Smooth muscle cell (in vitro differentiated cells): ENCODE data around the gene PEX14. TPM values are rescaled to one million over a fixed set of nuclear protein-coding genes. Genes with fewer than 3 reads are reported as not detected.

Experiments
- DNase-seq: peaks from one replicate; lab custom pipeline; 2025; ENCODE audit not compliant: unreplicated experiment; lab: John Stamatoyannopoulos, UW
- H2AFZ ChIP-seq: fragments of 200-600 bp; sonication (generic); 2 replicates; pipeline ENCODE4 v1.6.0; 2016; ENCODE audit warnings: antibody characterized with exemption, low read depth, mild to moderate bottlenecking
- H3F3A ChIP-seq: fragments of 200-600 bp; sonication (generic); 2 replicates; pipeline ENCODE4 v1.6.0; 2017; ENCODE audit warnings: antibody characterized with exemption, low read depth
- H3K27ac ChIP-seq: fragments of 200-600 bp; sonication (generic); 2 replicates; pipeline ENCODE4 v1.5.1; 2016; ENCODE audit warnings: low read depth, mild to moderate bottlenecking
- H3K27me3 ChIP-seq: fragments of 200-600 bp; sonication (generic); 2 replicates; pipeline ENCODE4 v1.6.1; 2016; ENCODE audit warnings: low read depth, mild to moderate bottlenecking
- H3K36me3 ChIP-seq: fragments of 200-600 bp; sonication (generic); 2 replicates; pipeline ENCODE4 v1.5.1; 2016; ENCODE audit warnings: low read depth
- H3K4me1 ChIP-seq: fragments of 200-600 bp; sonication (generic); 2 replicates; pipeline ENCODE4 v1.5.1; 2016; ENCODE audit warnings: low read depth
- H3K4me2 ChIP-seq: fragments of 200-600 bp; sonication (generic); 2 replicates; pipeline ENCODE4 v1.6.0; 2016; ENCODE audit warnings: mild to moderate bottlenecking
- H3K4me3 ChIP-seq: fragments of 200-600 bp; sonication (generic); 2 replicates; pipeline ENCODE4 v1.5.1; 2016; ENCODE audit warnings: mild to moderate bottlenecking
- H3K79me2 ChIP-seq: fragments of 200-600 bp; sonication (generic); 2 replicates; pipeline ENCODE4 v1.6.0; 2016; ENCODE audit warnings: low read depth, mild to moderate bottlenecking
- H3K9ac ChIP-seq: fragments of 200-600 bp; sonication (generic); 2 replicates; pipeline ENCODE4 v1.6.0; 2016; ENCODE audit warnings: low read depth
- H3K9me3 ChIP-seq: fragments of 200-600 bp; sonication (generic); replicated peaks from 2 replicates; pipeline ENCODE4 v1.5.1; 2016; ENCODE audit warnings: low read depth
- H4K20me1 ChIP-seq: fragments of 200-600 bp; sonication (generic); 2 replicates; pipeline ENCODE4 v1.6.0; 2016; ENCODE audit warnings: low read depth
- CTCF ChIP-seq: fragments of 200-600 bp; sonication (generic); IDR thresholded peaks from 2 replicates; pipeline ENCODE4 v1.5.1; 2017; ENCODE audit warnings: borderline replicate concordance, mild to moderate bottlenecking, antibody characterized with exemption; ENCODE audit not compliant: insufficient read depth, poor library complexity, severe bottlenecking
- WGBS: methylation state at CpG from one replicate; pipeline ENCODE4 v1.1.7; 2016; ENCODE audit warnings: low lambda C conversion rate; 5-methylcytosine and 5-hydroxymethylcytosine counted together
- polyA plus RNA-seq: library from polyadenylated mRNA; unstranded; fragments of >200 nt; fragmentation: Nextera tagmentation; extraction: Ambion mirVana; gene quantifications from 2 replicates; pipeline ENCODE4 v1.2.1, GENCODE V29; 2016
- total RNA-seq: library from RNA; depleted of rRNA; stranded (reverse); fragments of >200 nt; gene quantifications from 2 replicates; pipeline ENCODE4 v1.2.3, GENCODE V29; 2014

Gene PEX14
- total and polyA plus RNA-seq, 2 experiments from 2014 or later = 14.2 to 15.2 TPM

GRCh38 chr1:10467078-10467477, 7.7 kb upstream of the PEX14 start:
- H2AFZ ChIP-seq = no peak overlapping the region

GRCh38 chr1:10470043-10470442, 4.7 kb upstream of the PEX14 start:
- TF ChIP-seq CTCF = no peak
- Histone ChIP-seq H3K4me3 (no peak overlapping the region), H3K36me3 (no peaks in the 10 kb centered on the region), H3K4me2 (no peak overlapping the region), H3F3A (no peaks in the 10 kb centered on the region), H3K79me2 (peaks cover 5% of the 10 kb centered on the region), H3K27me3 (no peaks in the 10 kb centered on the region), H4K20me1 (no peaks in the 10 kb centered on the region), H3K9ac (no peak overlapping the region), H3K4me1 (peaks cover 9% of the 10 kb centered on the region), H3K27ac (no peak overlapping the region), H2AFZ (no peak overlapping the region), H3K9me3 (no peaks in the 10 kb centered on the region)
- 100% methylated on average over 4 of the region's 4 CpGs for WGBS
- no peak for DNase-seq

More at GRCh38 chr1:10467078-10467477, 7.7 kb upstream of the PEX14 start:
- no peaks in the 10 kb centered on the region for H3K9me3 ChIP-seq
- 97% methylated on average over 2 of the region's 2 CpGs for WGBS
- H4K20me1 ChIP-seq = no peaks in the 10 kb centered on the region
- no peaks in the 10 kb centered on the region for H3K36me3 ChIP-seq
- peaks cover 4% of the 10 kb centered on the region for H3K4me1 ChIP-seq
- H3K79me2 ChIP-seq = peaks cover 5% of the 10 kb centered on the region
- H3K9ac ChIP-seq = no peak overlapping the region
- no peak overlapping the region for H3K27ac ChIP-seq
- H3K27me3 ChIP-seq = no peaks in the 10 kb centered on the region
- H3F3A ChIP-seq = no peaks in the 10 kb centered on the region
- no peak overlapping the region for H3K4me3 ChIP-seq
- H3K4me2 ChIP-seq = no peak overlapping the region
- no peak for DNase-seq
- TF ChIP-seq CTCF = no peak

GRCh38 chr1:10471411-10472219, 3.1 kb upstream of the PEX14 start:
- no peak for DNase-seq

More at GRCh38 chr1:10471411-10472219, 3.1 kb upstream of the PEX14 start:
- Histone ChIP-seq H3K4me3 (peak overlapping the region; percentile 73), H3K36me3 (no peaks in the 10 kb centered on the region), H3K79me2 (peaks cover 21% of the 10 kb centered on the region), H3F3A (no peaks in the 10 kb centered on the region), H3K9me3 (no peaks in the 10 kb centered on the region), H2AFZ (peak overlapping the region; percentile 88), H3K27me3 (no peaks in the 10 kb centered on the region), H3K27ac (no peak overlapping the region), H3K4me1 (peaks cover 15% of the 10 kb centered on the region), H4K20me1 (no peaks in the 10 kb centered on the region), H3K4me2 (peak overlapping the region; percentile 87), H3K9ac (peak overlapping the region; percentile 59)
- WGBS = 6% methylated on average over 23 of the region's 23 CpGs
- no peak for TF ChIP-seq CTCF
